ENCODE results near the gene CENPF.
"Not testable (repeated sequence)": the region's sequence is repeated elsewhere in the genome, so short reads cannot be mapped to it uniquely, and the experiment has no call there.

CENPF gene, protein sequence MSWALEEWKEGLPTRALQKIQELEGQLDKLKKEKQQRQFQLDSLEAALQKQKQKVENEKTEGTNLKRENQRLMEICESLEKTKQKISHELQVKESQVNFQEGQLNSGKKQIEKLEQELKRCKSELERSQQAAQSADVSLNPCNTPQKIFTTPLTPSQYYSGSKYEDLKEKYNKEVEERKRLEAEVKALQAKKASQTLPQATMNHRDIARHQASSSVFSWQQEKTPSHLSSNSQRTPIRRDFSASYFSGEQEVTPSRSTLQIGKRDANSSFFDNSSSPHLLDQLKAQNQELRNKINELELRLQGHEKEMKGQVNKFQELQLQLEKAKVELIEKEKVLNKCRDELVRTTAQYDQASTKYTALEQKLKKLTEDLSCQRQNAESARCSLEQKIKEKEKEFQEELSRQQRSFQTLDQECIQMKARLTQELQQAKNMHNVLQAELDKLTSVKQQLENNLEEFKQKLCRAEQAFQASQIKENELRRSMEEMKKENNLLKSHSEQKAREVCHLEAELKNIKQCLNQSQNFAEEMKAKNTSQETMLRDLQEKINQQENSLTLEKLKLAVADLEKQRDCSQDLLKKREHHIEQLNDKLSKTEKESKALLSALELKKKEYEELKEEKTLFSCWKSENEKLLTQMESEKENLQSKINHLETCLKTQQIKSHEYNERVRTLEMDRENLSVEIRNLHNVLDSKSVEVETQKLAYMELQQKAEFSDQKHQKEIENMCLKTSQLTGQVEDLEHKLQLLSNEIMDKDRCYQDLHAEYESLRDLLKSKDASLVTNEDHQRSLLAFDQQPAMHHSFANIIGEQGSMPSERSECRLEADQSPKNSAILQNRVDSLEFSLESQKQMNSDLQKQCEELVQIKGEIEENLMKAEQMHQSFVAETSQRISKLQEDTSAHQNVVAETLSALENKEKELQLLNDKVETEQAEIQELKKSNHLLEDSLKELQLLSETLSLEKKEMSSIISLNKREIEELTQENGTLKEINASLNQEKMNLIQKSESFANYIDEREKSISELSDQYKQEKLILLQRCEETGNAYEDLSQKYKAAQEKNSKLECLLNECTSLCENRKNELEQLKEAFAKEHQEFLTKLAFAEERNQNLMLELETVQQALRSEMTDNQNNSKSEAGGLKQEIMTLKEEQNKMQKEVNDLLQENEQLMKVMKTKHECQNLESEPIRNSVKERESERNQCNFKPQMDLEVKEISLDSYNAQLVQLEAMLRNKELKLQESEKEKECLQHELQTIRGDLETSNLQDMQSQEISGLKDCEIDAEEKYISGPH (N-terminal part only)

GRCh38 chr1:214602764-214603657, at the start of gene CENPF:
Gene CENPF, plus strand, starts transcription at chr1:214603195. Its CDS starts 10,560 bp downstream, at chr1:214613755.
- peak; percentile 79 to 88 for DNase-seq (ENCODE audit: low read depth in 2 of 2)

GRCh38 chr1:214557952-214558735, 44.9 kb upstream of the CENPF start:
- DNase-seq (ENCODE audit: low read depth in 2 of 2) = no peak

DNA sequence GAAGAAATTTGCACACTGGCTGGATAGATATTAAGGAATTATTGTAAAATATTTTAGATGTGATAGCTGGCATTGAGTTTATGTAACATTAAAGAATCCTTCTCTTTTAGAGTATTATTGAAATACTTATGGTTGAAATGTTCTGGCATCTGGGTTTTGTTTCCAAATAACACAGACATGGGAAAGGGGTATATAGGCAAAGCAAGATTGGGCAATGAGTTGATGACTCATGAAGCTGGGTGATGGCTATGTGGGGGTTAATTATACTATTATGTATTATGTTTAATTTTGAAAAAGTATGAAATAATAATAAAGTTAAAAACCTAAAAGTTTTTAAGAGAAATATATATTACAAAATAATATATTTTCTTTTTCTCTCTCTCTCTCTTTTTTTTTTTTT, 39.1 kb upstream of the CENPF start:
- no peak for DNase-seq (ENCODE audit: low read depth in 2 of 2)

GRCh38 chr1:214565310-214565709, 37.7 kb upstream of the CENPF start:
- no peak for DNase-seq (ENCODE audit: low read depth in 2 of 2)

DNA sequence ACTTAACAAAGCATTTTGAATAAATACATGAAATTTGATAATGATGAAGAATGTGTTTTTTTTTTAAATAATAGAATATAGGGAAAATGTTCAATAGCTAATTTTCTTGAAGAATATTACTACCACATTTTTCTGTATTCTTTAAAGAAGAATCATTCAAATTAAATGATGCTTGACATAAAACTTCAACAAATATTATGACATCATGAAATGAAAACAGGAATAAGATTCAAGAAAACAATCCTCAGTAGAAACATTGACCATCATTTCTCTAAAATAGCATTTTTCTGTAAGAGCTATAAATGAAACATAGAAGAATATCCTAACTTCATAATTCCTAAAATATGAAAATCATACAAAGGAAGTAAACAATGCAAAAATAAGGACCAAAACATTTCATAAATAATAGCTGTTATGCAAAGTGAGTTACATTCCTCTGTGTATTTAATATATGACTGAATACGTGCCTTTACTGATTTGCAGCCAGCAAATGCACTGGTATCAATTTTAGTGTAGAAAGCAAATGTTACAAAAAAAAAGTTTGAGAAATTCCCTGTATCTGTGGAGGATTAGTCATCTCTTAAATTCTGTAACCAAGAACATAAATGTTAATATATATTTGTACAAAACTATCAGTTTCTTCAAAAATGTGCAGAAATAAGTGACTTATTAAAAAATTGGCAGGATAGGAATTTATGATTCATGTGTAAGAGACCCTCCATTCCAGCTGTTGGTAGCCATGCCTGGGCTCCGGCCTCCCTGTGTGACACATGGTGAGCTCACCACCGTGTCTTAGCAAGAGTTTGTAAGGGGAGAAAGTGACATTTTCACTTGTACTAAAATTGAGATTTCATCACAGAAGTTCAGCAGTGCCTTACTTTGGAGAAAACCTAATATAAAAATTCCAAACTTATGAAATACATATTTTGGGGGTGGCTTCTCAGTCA, 36.6 kb upstream of the CENPF start:
- DNase-seq (ENCODE audit: low read depth in 2 of 2) = peak in 1 of 2 donors; percentile 5

GRCh38 chr1:214567481-214567980, 35.5 kb upstream of the CENPF start:
- no peak for DNase-seq (ENCODE audit: low read depth in 2 of 2)

- no peak for DNase-seq (ENCODE audit: low read depth in 2 of 2)
Observed at GRCh38 chr1:214568328-214568727, 34.7 kb upstream of the CENPF start.

- DNase-seq (ENCODE audit: low read depth in 2 of 2) = no peak
Observed at GRCh38 chr1:214569357-214570004, 33.5 kb upstream of the CENPF start.

GRCh38 chr1:214570442-214570841, 32.6 kb upstream of the CENPF start:
- no peak for DNase-seq (ENCODE audit: low read depth in 2 of 2)

DNA sequence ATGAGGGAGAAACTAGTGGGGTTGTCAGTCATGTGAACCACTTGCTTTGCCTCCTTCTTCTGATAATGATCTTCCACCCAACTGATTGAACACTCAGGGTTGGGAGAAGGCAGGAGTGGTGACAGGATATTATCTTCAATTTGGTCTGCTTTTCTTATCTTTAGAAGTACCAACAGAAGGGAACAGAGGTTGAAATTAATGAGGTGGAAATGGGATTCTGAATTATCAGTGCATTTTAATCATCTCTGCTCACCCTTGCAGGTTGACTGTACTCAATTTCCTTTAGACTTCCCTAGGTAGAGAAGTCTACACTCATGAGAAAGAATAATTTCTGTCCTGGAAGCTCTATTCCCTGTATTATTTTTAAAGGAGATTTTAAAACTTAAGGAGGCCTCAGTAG, 31.7 kb upstream of the CENPF start:
- DNase-seq (ENCODE audit: low read depth in 2 of 2) = no peak

GRCh38 chr1:214573386-214574318, 29.3 kb upstream of the CENPF start:
- DNase-seq (ENCODE audit: low read depth in 2 of 2) = no peak

DNA sequence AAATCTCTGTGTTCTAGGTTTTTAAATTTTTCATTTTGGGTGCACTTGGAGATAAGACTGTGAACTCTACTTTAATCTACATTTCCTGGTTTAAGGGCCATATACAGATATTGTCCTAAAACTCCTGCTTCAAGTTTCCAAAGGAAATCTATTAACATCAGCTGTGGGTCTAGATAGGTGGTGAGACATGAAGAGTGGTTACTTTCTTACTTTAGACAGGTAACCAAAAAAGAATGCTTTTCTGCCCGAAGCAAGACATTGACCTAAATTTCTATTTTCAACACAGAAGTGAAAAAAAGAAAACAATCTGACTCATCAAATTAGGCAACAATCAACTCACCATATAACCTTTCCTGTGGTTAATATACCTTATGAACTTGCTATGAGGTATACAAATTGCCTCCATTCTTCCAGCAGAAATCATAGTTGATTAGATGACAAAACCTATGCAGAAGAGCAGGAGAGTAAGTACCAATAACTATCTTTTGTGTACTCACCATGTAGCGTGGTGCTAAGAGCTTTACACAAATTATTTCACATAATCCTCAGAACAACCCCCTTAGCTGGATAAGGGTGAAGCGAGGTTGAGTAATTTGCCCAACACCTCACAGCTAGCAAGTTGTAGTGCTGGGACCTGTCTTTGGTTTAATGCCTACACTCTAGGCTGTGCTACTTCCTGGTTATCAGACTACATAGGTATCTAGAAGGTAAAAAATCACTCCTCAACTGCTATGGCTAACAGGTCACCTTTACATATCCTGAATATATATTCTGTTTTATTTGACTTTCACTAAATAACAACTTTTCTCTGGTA, 28.2 kb upstream of the CENPF start:
- DNase-seq (ENCODE audit: low read depth in 2 of 2) = no peak

DNA sequence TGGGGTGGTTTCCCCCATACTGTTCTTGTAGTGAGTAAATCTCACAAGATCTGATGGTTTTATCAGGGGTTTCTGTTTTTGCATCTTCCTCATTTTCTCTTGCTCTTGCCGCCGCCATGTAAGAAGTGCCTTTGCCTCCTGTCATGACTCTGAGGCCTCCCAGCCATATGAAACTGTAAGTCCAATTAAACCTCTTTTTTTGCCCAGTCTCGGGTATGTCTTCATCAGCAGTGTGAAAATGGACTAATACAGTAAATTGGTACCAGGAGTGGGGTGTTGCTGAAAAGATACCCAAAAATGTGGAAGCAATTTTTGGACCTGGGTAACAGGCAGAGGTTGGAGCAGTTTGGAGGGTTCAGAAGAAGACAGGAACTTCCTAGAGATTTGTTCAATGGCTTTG, 26.9 kb upstream of the CENPF start:
- DNase-seq (ENCODE audit: low read depth in 2 of 2) = not testable (repeated sequence)

DNA sequence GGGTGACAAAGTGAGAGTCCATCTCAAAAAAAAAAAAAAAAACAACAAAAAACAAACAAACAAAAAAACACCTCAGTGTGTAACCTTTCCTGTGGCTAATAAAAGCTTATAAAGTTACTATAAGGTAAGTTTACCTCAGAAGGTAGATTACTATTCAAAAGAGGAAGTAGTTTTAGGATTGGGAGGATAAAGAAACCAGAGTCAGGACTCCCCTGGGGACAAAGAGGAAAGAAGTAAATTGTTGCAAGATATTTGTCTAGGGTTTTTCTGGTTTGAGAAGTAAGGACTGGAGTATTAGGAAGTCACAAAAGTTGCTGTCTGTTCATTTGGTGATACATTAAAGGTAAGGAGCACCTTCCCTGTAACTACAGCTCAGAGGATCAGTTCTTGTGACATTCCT, 23.8 kb upstream of the CENPF start:
- DNase-seq (ENCODE audit: low read depth in 2 of 2) = no peak

DNA sequence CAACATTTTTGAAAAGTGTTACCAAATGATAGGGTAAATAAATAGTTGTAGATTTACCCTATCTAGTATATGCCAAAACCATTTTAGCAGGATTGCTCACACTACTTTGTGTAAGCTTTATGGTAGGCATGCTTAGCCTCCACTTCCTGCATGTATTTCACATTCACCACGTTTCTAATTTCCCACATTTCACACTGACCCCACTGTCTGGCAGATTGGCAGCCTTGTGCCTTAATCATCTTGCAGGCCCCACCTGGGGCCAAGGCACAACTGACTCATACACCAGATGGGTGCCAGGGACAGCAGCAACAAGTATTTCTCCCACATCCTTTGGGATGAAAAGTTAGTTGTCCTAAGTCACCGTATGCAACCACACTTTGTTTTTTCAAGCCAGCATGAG, 21.2 kb upstream of the CENPF start:
- no peak for DNase-seq (ENCODE audit: low read depth in 2 of 2)

DNA sequence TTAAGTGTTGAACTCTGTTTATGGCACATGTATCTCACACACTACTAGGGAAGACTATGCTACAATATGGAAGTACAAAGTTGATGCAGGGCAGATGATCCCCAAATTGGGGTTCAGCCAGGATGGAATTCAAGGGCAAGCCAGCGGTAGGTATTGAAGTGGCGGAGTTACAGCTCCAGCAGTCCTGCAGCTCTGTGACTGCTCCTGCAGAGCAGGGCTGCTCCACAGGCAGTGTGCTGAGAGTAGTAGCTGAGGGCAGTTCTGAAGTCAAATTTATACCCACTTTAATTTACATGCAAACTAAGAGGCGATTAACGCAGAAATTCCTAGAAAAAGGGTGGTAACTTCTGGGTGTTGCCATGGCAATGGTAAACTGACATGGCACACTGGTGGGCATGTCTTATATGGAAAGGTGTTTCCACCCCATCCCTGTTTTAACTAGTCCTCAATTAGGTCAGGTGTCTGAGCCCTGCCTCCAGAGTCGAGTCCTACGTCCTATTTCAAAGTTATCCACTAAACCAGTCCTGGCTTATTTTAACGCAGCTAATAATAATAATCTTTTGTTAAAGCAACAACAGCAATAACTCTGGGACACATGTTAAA, 20.6 kb upstream of the CENPF start:
- DNase-seq (ENCODE audit: low read depth in 2 of 2) = no peak
